Measurements from ENCODE around the gene CRADD.
A peak's percentile ranks its signal among the peaks of the same experiment; 100 is the strongest.

CRADD gene

GRCh38 chr12:93847517-93848474 is 170.6 kb downstream of the CRADD start:
- H3K36me3 Mint-ChIP-seq (ENCODE audit: low read depth): peaks cover 22% of the 10 kb centered on the region
- DNase-seq (ENCODE audit: low spot score): no peak

GRCh38 chr12:93848523-93849101 is 171.4 kb downstream of the CRADD start:
- peak overlapping the region; percentile 82 for H3K27ac Mint-ChIP-seq
- H3K36me3 Mint-ChIP-seq (ENCODE audit: low read depth): peaks cover 22% of the 10 kb centered on the region
- peak overlapping the region; percentile 67 for H3K4me3 Mint-ChIP-seq
- peaks cover 5% of the 10 kb centered on the region for H3K27me3 Mint-ChIP-seq (ENCODE audit: low read depth)
- peaks cover 72% of the 10 kb centered on the region for H3K4me1 Mint-ChIP-seq (ENCODE audit: low read depth)
- no peak for DNase-seq (ENCODE audit: low spot score)
- H3K9me3 Mint-ChIP-seq: peaks cover 19% of the 10 kb centered on the region

More at GRCh38 chr12:93847517-93848474, 170.6 kb downstream of the CRADD start:
- Mint-ChIP-seq H3K4me1 (ENCODE audit: low read depth) (peaks cover 66% of the 10 kb centered on the region), H3K9me3 (peaks cover 19% of the 10 kb centered on the region), H3K27ac (peak overlapping the region; percentile 84), H3K4me3 (peak overlapping the region; percentile 39), H3K27me3 (ENCODE audit: low read depth) (peaks cover 5% of the 10 kb centered on the region)

- H3K36me3 Mint-ChIP-seq (ENCODE audit: low read depth): peaks cover 23% of the 10 kb centered on the region
- peaks cover 73% of the 10 kb centered on the region for H3K4me1 Mint-ChIP-seq (ENCODE audit: low read depth)
- no peak for DNase-seq (ENCODE audit: low spot score)
- H3K4me3 Mint-ChIP-seq: no peak overlapping the region
- no peaks in the 10 kb centered on the region for H3K27me3 Mint-ChIP-seq (ENCODE audit: low read depth)
- peaks cover 19% of the 10 kb centered on the region for H3K9me3 Mint-ChIP-seq
- no peak overlapping the region for H3K27ac Mint-ChIP-seq
Observed at GRCh38 chr12:93849946-93850345, 172.8 kb downstream of the CRADD start.

- Mint-ChIP-seq H3K27ac (peak overlapping the region; percentile 86), H3K4me3 (peak overlapping the region; percentile 63), H3K36me3 (ENCODE audit: low read depth) (peaks cover 20% of the 10 kb centered on the region), H3K4me1 (ENCODE audit: low read depth) (peaks cover 75% of the 10 kb centered on the region), H3K9me3 (peaks cover 19% of the 10 kb centered on the region), H3K27me3 (ENCODE audit: low read depth) (no peaks in the 10 kb centered on the region)
- DNase-seq (ENCODE audit: low spot score): no peak
Observed at GRCh38 chr12:93850481-93851256, 173.5 kb downstream of the CRADD start.

- Mint-ChIP-seq H3K4me1 (ENCODE audit: low read depth) (peaks cover 78% of the 10 kb centered on the region), H3K27me3 (ENCODE audit: low read depth) (no peaks in the 10 kb centered on the region), H3K9me3 (peaks cover 18% of the 10 kb centered on the region), H3K36me3 (ENCODE audit: low read depth) (peaks cover 21% of the 10 kb centered on the region), H3K27ac (peak overlapping the region; percentile 86), H3K4me3 (peak overlapping the region; percentile 63)
- DNase-seq (ENCODE audit: low spot score): peak; percentile 49
Observed at GRCh38 chr12:93851257-93851671, 174.1 kb downstream of the CRADD start.

GRCh38 chr12:93852173-93852591 is 175.0 kb downstream of the CRADD start:
- H3K4me1 Mint-ChIP-seq (ENCODE audit: low read depth): peaks cover 77% of the 10 kb centered on the region
- no peak overlapping the region for H3K27ac Mint-ChIP-seq
- no peaks in the 10 kb centered on the region for H3K27me3 Mint-ChIP-seq (ENCODE audit: low read depth)
- peaks cover 14% of the 10 kb centered on the region for H3K9me3 Mint-ChIP-seq
- no peak for DNase-seq (ENCODE audit: low spot score)
- no peak overlapping the region for H3K4me3 Mint-ChIP-seq
- peaks cover 21% of the 10 kb centered on the region for H3K36me3 Mint-ChIP-seq (ENCODE audit: low read depth)

GRCh38 chr12:93853698-93854478 is 176.7 kb downstream of the CRADD start:
- no peak overlapping the region for H3K27ac Mint-ChIP-seq

GRCh38 chr12:93855261-93855660 is 178.1 kb downstream of the CRADD start:
- no peak for DNase-seq (ENCODE audit: low spot score)
- H3K4me3 Mint-ChIP-seq: no peak overlapping the region
- H3K36me3 Mint-ChIP-seq (ENCODE audit: low read depth): peaks cover 4% of the 10 kb centered on the region
- peaks cover 54% of the 10 kb centered on the region for H3K4me1 Mint-ChIP-seq (ENCODE audit: low read depth)
- H3K27ac Mint-ChIP-seq: no peak overlapping the region
- H3K27me3 Mint-ChIP-seq (ENCODE audit: low read depth): peaks cover 2% of the 10 kb centered on the region
- no peaks in the 10 kb centered on the region for H3K9me3 Mint-ChIP-seq

More at GRCh38 chr12:93853698-93854478, 176.7 kb downstream of the CRADD start:
- Mint-ChIP-seq H3K36me3 (ENCODE audit: low read depth) (peaks cover 8% of the 10 kb centered on the region), H3K4me3 (no peak overlapping the region), H3K4me1 (ENCODE audit: low read depth) (peaks cover 64% of the 10 kb centered on the region), H3K9me3 (peaks cover 2% of the 10 kb centered on the region), H3K27me3 (ENCODE audit: low read depth) (peaks cover 2% of the 10 kb centered on the region)
- no peak for DNase-seq (ENCODE audit: low spot score)

GRCh38 chr12:93856611-93857010 is 179.4 kb downstream of the CRADD start:
- H3K9me3 Mint-ChIP-seq: no peaks in the 10 kb centered on the region
- H3K4me3 Mint-ChIP-seq: no peak overlapping the region
- no peak for DNase-seq (ENCODE audit: low spot score)
- peaks cover 3% of the 10 kb centered on the region for H3K36me3 Mint-ChIP-seq (ENCODE audit: low read depth)
- peaks cover 2% of the 10 kb centered on the region for H3K27me3 Mint-ChIP-seq (ENCODE audit: low read depth)
- peaks cover 45% of the 10 kb centered on the region for H3K4me1 Mint-ChIP-seq (ENCODE audit: low read depth)
- no peak overlapping the region for H3K27ac Mint-ChIP-seq

- Mint-ChIP-seq H3K27me3 (ENCODE audit: low read depth) (peaks cover 2% of the 10 kb centered on the region), H3K4me3 (no peak overlapping the region), H3K4me1 (ENCODE audit: low read depth) (peaks cover 41% of the 10 kb centered on the region), H3K36me3 (ENCODE audit: low read depth) (peaks cover 5% of the 10 kb centered on the region), H3K9me3 (peaks cover 3% of the 10 kb centered on the region), H3K27ac (no peak overlapping the region)
- DNase-seq (ENCODE audit: low spot score): no peak
Observed at GRCh38 chr12:93857279-93857938, 180.2 kb downstream of the CRADD start.

- Mint-ChIP-seq H3K9me3 (peaks cover 4% of the 10 kb centered on the region), H3K27ac (no peak overlapping the region), H3K4me1 (ENCODE audit: low read depth) (peaks cover 36% of the 10 kb centered on the region), H3K36me3 (ENCODE audit: low read depth) (peaks cover 7% of the 10 kb centered on the region), H3K27me3 (ENCODE audit: low read depth) (peaks cover 2% of the 10 kb centered on the region), H3K4me3 (no peak overlapping the region)
- DNase-seq (ENCODE audit: low spot score): no peak
Observed at GRCh38 chr12:93857991-93858447, 180.8 kb downstream of the CRADD start.

- H3K36me3 Mint-ChIP-seq (ENCODE audit: low read depth): peaks cover 11% of the 10 kb centered on the region
- H3K9me3 Mint-ChIP-seq: peaks cover 14% of the 10 kb centered on the region
- H3K4me1 Mint-ChIP-seq (ENCODE audit: low read depth): peaks cover 19% of the 10 kb centered on the region
- no peak overlapping the region for H3K27ac Mint-ChIP-seq
- H3K4me3 Mint-ChIP-seq: no peak overlapping the region
- H3K27me3 Mint-ChIP-seq (ENCODE audit: low read depth): peaks cover 2% of the 10 kb centered on the region
- DNase-seq (ENCODE audit: low spot score): no peak
Observed at GRCh38 chr12:93860668-93861373, 183.6 kb downstream of the CRADD start.

Measured in T-helper 2 cell treated with Interferon-gamma antibody and Interleukin-4, amounts not matched to agents 5 μg/mL and 100 μg/mL, for 36 hours (primary cell).